Keratinocyte (primary cell): Measurements from ENCODE around the gene CYP1A2. TPM values are rescaled to one million over a fixed set of nuclear protein-coding genes. Genes with fewer than 3 reads are reported as not detected.

Experiments used
- DNase-seq: peaks from one replicate; pipeline ENCODE4 v3.0.0-alpha.2; 2011; ENCODE audit warnings: low read depth, missing footprints, low spot score
- FAIRE-seq: peaks from 2 replicates; lab custom pipeline; 2011; peaks lifted over from hg19 to GRCh38; lab: Jason Lieb, UNC
- H2AFZ ChIP-seq: 2 replicates; pipeline ENCODE4 v1.6.0; 2012; ENCODE audit warnings: low read length, control low read depth, inconsistent platforms; ENCODE audit not compliant: control insufficient read depth
- H3K27ac ChIP-seq: 2 replicates; pipeline ENCODE4 v1.5.1; 2011; ENCODE audit warnings: low read length; ENCODE audit not compliant: control insufficient read depth, insufficient read depth
- H3K27me3 ChIP-seq: 3 replicates; pipeline ENCODE4 v1.6.0; 2011; ENCODE audit warnings: low read length; ENCODE audit not compliant: control insufficient read depth, insufficient read depth; ENCODE audit errors: extremely low read depth
- H3K36me3 ChIP-seq, 2 experiments: 2 replicates in 1 of 2; 3 replicates in 1 of 2; pipeline ENCODE4 v1.5.1; 2011; ENCODE audit warnings: low read length in 2 of 2, mild to moderate bottlenecking in 1 of 2; ENCODE audit not compliant: control insufficient read depth in 2 of 2, insufficient read depth in 2 of 2; ENCODE audit errors: extremely low read depth in 1 of 2
- H3K4me1 ChIP-seq: 3 replicates; pipeline ENCODE4 v1.5.1; 2011; ENCODE audit warnings: low read length; ENCODE audit not compliant: control insufficient read depth, insufficient read depth; ENCODE audit errors: extremely low read depth
- H3K4me2 ChIP-seq: 3 replicates; pipeline ENCODE4 v1.6.0; 2011; ENCODE audit warnings: low read depth, low read length; ENCODE audit not compliant: control insufficient read depth, insufficient read depth; ENCODE audit errors: extremely low read depth
- H3K4me3 ChIP-seq, 3 experiments: fragments of 200-600 bp in 1 of 3; sonication (generic) in 1 of 3; 2 replicates in 2 of 3; 3 replicates in 1 of 3; pipeline ENCODE4 v1.5.1; 2011 to 2016; ENCODE audit warnings: low read length in 3 of 3, mild to moderate bottlenecking in 3 of 3, control low read depth in 2 of 3, inconsistent platforms in 1 of 3, low read depth in 1 of 3, mixed read lengths in 1 of 3, mixed run types in 1 of 3, moderate library complexity in 1 of 3; ENCODE audit not compliant: control insufficient read depth in 2 of 3, insufficient read depth in 2 of 3; ENCODE audit errors: extremely low read depth in 1 of 3
- H3K79me2 ChIP-seq: 2 replicates; pipeline ENCODE4 v1.6.0; 2012; ENCODE audit warnings: low read length; ENCODE audit not compliant: control insufficient read depth, insufficient read depth
- H3K9ac ChIP-seq: 3 replicates; pipeline ENCODE4 v1.6.0; 2011; ENCODE audit warnings: low read length; ENCODE audit not compliant: control insufficient read depth, insufficient read depth; ENCODE audit errors: extremely low read depth
- H3K9me1 ChIP-seq: 3 replicates; pipeline ENCODE4 v1.6.0; 2011; ENCODE audit warnings: low read length; ENCODE audit not compliant: control insufficient read depth, insufficient read depth; ENCODE audit errors: extremely low read depth
- H3K9me3 ChIP-seq: 2 replicates; pipeline ENCODE4 v1.5.1; 2012; ENCODE audit warnings: low read depth, low read length; ENCODE audit not compliant: control insufficient read depth
- H4K20me1 ChIP-seq: 3 replicates; pipeline ENCODE4 v1.6.0; 2011; ENCODE audit warnings: low read length; ENCODE audit not compliant: control insufficient read depth, insufficient read depth; ENCODE audit errors: extremely low read depth
- EZH2 ChIP-seq: IDR thresholded peaks from one replicate; pipeline ENCODE4 v1.6.1; 2012; ENCODE audit warnings: inconsistent platforms, mild to moderate bottlenecking, low read length, moderate library complexity
- dilution Hi-C: fragments of 300-500 bp; cut with MboI; formaldehyde crosslinking; loops from one replicate; pipeline ENCODE4 v1.7.0; 2020; ENCODE audit warnings: low sequenced_read_pairs; ENCODE audit not compliant: extremely low pct_ligation_motif_present
- polyA plus RNA-seq, 5 experiments: library from polyadenylated mRNA; depleted of rRNA in 3 of 5; stranded (reverse) in 3 of 5; stranded (forward) in 1 of 5; unstranded in 1 of 5; fragments of >200 nt; gene quantifications; 1 replicate in 1 of 5; 2 replicates in 3 of 5; 3 replicates in 1 of 5; pipeline versions ENCODE4 v1.2.1 to v1.2.3, GENCODE V29; 2011 to 2012; ENCODE audit warnings: missing spikeins in 2 of 5, low read depth in 1 of 5, low replicate concordance in 1 of 5
- TF ChIP-seq, protein P1 (sequence below), 3 experiments: IDR thresholded peaks in 1 of 3; conservative IDR thresholded peaks in 1 of 3; optimal IDR thresholded peaks in 1 of 3; 2 replicates in 2 of 3; 3 replicates in 1 of 3; pipeline versions ENCODE3 to v1.5.1; 2011; ENCODE audit warnings: low read length in 3 of 3, mild to moderate bottlenecking in 3 of 3, moderate library complexity in 2 of 3, control low read depth in 1 of 3, inconsistent platforms in 1 of 3; ENCODE audit not compliant: insufficient read depth in 2 of 3; ENCODE audit errors: extremely low read depth in 1 of 3

CYP1A2 gene
- polyA plus RNA-seq, 1 donor (not counting 4 experiments of a cell fraction or from before 2014, with no cell fraction given) = 0.04 TPM

DNA sequence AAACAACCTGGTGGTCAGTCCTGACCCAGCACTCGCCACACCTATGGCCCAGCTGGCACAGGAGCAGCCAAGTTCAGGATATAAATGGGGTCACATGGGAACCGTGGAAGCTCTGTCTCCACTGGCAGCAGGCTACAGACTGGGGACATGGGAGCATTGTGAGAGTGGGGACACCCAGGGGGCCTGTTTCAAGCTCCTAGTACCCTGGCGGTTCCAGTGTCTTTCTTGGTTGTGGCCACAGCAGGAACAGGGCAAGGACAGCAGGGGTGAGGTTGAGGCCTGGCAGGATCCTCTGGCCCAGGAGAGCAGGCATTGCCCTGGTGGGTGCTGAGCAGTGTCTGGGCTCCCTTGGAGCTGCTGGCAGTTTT is 35.1 kb downstream of the CYP1A2 start:
- dilution Hi-C loops = no loop called here
- FAIRE-seq (no peak), DNase-seq (no peak)
- no peak for TF ChIP-seq EZH2
- TF ChIP-seq, protein P1, sequence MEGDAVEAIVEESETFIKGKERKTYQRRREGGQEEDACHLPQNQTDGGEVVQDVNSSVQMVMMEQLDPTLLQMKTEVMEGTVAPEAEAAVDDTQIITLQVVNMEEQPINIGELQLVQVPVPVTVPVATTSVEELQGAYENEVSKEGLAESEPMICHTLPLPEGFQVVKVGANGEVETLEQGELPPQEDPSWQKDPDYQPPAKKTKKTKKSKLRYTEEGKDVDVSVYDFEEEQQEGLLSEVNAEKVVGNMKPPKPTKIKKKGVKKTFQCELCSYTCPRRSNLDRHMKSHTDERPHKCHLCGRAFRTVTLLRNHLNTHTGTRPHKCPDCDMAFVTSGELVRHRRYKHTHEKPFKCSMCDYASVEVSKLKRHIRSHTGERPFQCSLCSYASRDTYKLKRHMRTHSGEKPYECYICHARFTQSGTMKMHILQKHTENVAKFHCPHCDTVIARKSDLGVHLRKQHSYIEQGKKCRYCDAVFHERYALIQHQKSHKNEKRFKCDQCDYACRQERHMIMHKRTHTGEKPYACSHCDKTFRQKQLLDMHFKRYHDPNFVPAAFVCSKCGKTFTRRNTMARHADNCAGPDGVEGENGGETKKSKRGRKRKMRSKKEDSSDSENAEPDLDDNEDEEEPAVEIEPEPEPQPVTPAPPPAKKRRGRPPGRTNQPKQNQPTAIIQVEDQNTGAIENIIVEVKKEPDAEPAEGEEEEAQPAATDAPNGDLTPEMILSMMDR (optimal IDR thresholded peaks at IDR 0.05 in 1 of 3, IDR thresholded peaks at IDR 0.05 in 1 of 3, conservative IDR thresholded peaks at IDR 0.05 in 1 of 3; ENCODE audit: extremely low read depth in 1 of 3, insufficient read depth in 2 of 3, low read length in 3 of 3) = no peak
- Histone ChIP-seq H3K27me3 (no peaks in the 10 kb centered on the region), H3K27ac (peak overlapping the region; percentile 55), H3K4me1 (peaks cover 68% of the 10 kb centered on the region), H3K79me2 (peaks cover 64% of the 10 kb centered on the region), H3K9me1 (peaks cover 14% of the 10 kb centered on the region), H3K4me2 (peak overlapping the region; percentile 100), H3K9ac (peak overlapping the region; percentile 81), H3K4me3 (peak overlapping the region; percentile 75 to 92 (median 79)), H2AFZ (no peak overlapping the region), H3K36me3 (peaks cover 3 to 5% of the 10 kb centered on the region in 2 experiments), H4K20me1 (peaks cover 15% of the 10 kb centered on the region), H3K9me3 (no peaks in the 10 kb centered on the region)

DNA sequence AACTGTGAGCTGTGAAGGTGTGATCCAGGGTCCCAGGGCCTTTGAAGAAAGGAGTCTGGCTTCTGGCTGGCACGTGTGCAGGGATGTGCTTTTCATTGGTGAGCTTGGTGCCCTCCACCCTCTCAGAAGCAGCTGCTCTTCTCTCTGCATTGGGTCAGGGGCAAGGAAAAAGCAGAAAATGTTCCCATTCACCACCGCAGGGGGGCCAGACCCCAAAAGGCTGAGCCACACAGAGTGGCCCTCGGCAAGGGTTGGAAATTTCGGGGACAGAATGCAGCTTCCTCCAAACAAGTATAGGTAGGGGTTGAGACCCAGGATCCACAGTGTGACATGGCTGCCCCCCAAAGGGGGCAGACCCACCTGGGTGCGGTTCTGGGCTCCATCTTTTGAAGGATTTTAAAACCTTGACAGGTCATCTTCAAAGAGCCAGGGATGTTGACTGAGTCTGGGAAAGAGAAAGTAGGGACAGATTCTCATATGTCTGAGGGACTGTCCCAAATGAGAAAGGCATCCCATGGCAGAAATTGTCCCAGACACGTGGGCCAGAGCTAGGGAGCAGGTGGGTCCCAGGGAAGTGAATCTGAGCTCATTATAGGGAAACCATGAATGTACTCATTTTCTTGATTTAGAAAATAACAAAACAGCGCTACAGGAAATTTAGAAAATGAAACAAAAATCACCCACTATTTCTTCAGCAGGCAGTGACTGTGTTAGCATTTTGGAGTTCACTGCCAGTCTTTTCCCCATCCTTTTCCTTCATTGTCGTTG is 36.0 kb downstream of the CYP1A2 start:
- H3K9me3 ChIP-seq = no peaks in the 10 kb centered on the region
- peak overlapping the region; percentile 100 for H3K4me2 ChIP-seq
- no peaks in the 10 kb centered on the region for H3K27me3 ChIP-seq
- no peak overlapping the region for H3K4me3 ChIP-seq
- no peak overlapping the region for H3K9ac ChIP-seq
- H3K27ac ChIP-seq = no peak overlapping the region
- H3K36me3 ChIP-seq = peaks cover 3 to 5% of the 10 kb centered on the region in 2 experiments
- no peak overlapping the region for H2AFZ ChIP-seq
- dilution Hi-C loops = no loop called here
- FAIRE-seq = no peak
- H4K20me1 ChIP-seq = peaks cover 21% of the 10 kb centered on the region
- peaks cover 17% of the 10 kb centered on the region for H3K9me1 ChIP-seq
- TF ChIP-seq EZH2 = no peak
- TF ChIP-seq, protein P1 (optimal IDR thresholded peaks at IDR 0.05 in 1 of 3, IDR thresholded peaks at IDR 0.05 in 1 of 3, conservative IDR thresholded peaks at IDR 0.05 in 1 of 3; ENCODE audit: extremely low read depth in 1 of 3, insufficient read depth in 2 of 3, low read length in 3 of 3) = no peak
- H3K4me1 ChIP-seq = peaks cover 75% of the 10 kb centered on the region
- no peak for DNase-seq
- peaks cover 72% of the 10 kb centered on the region for H3K79me2 ChIP-seq
